Ishikawa (cell line): Measurements from ENCODE around the gene DNMT3A.

ENCODE experiments used
- CEBPB ChIP-seq: IDR thresholded peaks from 2 replicates; pipeline ENCODE4 v1.6.1; 2012
- EGR1 ChIP-seq: IDR thresholded peaks from 2 replicates; pipeline ENCODE4 v1.6.1; 2012
- EP300 ChIP-seq: IDR thresholded peaks from 2 replicates; pipeline ENCODE4 v1.6.1; 2012; ENCODE audit warnings: borderline replicate concordance
- FOXM1 ChIP-seq: IDR thresholded peaks from 2 replicates; pipeline ENCODE4 v1.6.1; 2012; ENCODE audit warnings: low read depth, borderline replicate concordance
- NFIC ChIP-seq: IDR thresholded peaks from 2 replicates; pipeline ENCODE4 v1.6.1; 2012
- TEAD4 ChIP-seq: IDR thresholded peaks from 2 replicates; pipeline ENCODE4 v1.6.1; 2012
- YY1 ChIP-seq: IDR thresholded peaks from 2 replicates; pipeline ENCODE4 v1.6.1; 2012; ENCODE audit warnings: low read depth
- TF ChIP-seq, protein P1 (sequence below): IDR thresholded peaks from 2 replicates; pipeline ENCODE4 v1.6.1; 2012; ENCODE audit warnings: low read depth, mild to moderate bottlenecking
- TF ChIP-seq, protein P2 (sequence below): IDR thresholded peaks from 2 replicates; pipeline ENCODE4 v1.6.1; 2012

DNA sequence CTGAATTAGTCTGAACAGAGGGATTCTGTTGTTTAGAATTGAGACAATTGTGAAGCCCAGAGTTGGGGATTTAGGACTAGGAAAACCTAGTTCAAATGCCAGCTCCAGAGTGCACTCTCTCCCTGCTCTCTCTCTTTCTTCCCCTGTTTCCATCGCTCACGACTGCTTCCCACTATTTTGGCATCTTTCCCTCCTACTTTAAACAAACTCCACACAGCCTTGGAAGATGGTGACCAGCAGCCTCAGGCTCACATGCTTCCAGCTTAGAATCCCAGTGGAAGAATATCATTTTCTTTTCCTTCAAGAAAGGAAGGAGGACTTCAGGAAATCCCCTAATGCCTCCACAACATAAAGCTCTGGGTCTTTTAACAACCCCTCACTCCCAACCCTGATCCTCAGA lies 6.1 kb upstream of the DNMT3A start:
- no peak for TF ChIP-seq FOXM1
- no peak for TF ChIP-seq EP300
- TF ChIP-seq, protein P1, sequence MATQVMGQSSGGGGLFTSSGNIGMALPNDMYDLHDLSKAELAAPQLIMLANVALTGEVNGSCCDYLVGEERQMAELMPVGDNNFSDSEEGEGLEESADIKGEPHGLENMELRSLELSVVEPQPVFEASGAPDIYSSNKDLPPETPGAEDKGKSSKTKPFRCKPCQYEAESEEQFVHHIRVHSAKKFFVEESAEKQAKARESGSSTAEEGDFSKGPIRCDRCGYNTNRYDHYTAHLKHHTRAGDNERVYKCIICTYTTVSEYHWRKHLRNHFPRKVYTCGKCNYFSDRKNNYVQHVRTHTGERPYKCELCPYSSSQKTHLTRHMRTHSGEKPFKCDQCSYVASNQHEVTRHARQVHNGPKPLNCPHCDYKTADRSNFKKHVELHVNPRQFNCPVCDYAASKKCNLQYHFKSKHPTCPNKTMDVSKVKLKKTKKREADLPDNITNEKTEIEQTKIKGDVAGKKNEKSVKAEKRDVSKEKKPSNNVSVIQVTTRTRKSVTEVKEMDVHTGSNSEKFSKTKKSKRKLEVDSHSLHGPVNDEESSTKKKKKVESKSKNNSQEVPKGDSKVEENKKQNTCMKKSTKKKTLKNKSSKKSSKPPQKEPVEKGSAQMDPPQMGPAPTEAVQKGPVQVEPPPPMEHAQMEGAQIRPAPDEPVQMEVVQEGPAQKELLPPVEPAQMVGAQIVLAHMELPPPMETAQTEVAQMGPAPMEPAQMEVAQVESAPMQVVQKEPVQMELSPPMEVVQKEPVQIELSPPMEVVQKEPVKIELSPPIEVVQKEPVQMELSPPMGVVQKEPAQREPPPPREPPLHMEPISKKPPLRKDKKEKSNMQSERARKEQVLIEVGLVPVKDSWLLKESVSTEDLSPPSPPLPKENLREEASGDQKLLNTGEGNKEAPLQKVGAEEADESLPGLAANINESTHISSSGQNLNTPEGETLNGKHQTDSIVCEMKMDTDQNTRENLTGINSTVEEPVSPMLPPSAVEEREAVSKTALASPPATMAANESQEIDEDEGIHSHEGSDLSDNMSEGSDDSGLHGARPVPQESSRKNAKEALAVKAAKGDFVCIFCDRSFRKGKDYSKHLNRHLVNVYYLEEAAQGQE: no peak
- TF ChIP-seq NFIC: no peak
- TF ChIP-seq, protein P2, sequence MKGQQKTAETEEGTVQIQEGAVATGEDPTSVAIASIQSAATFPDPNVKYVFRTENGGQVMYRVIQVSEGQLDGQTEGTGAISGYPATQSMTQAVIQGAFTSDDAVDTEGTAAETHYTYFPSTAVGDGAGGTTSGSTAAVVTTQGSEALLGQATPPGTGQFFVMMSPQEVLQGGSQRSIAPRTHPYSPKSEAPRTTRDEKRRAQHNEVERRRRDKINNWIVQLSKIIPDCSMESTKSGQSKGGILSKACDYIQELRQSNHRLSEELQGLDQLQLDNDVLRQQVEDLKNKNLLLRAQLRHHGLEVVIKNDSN: no peak
- TF ChIP-seq CEBPB: no peak
- TF ChIP-seq TEAD4: no peak
- TF ChIP-seq EGR1: no peak
- TF ChIP-seq YY1: no peak
